Measurements from ENCODE around the gene ARHGEF11. TPM values are rescaled to one million over a fixed set of nuclear protein-coding genes. Genes with fewer than 3 reads are reported as not detected.
A peak's percentile ranks its signal among the peaks of the same experiment; 100 is the strongest.

ARHGEF11 gene
- total and polyA plus RNA-seq, 9 of the 15 experiments (the other 6 are each of a cell fraction or from before 2014, with no cell fraction given): 0.14 to 15.5 (median 9.0) TPM

DNA sequence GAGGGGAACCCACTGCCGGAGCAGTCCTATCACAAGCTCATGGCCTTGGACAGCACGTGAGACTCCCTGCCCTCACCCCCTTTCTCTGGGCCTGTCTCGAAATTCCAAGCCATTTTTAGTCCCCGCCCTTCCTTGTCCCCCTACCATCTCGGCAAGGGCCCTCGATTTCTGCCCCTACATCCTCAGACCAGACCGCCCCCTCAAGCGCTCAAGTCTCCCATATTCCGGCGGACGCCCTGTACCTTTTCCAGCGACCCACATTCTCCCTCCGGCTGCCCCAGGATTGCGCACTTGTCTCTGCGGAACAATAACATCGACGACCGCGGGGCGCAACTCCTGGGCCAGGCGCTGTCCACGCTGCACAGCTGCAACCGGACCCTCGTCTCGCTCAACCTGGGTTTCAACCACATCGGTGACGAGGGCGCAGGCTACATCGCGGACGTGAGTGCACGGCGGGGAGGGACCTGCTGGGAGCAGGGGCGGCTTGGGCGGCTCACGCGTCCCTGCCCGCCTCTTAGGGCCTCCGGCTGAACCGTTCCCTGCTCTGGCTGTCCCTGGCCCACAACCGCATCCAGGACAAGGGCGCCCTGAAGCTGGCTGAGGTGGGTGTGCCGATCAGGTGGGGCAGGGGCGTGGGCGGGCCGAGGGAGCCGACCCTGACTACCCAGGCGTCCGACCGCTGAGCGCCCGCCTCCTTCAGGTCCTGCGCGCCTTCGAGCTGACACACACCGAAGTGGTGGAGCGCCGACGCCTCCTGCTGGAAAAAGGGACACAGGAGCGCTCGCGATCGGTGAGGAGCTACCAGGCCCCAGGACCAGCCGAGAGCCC is 118.1 kb downstream of the ARHGEF11 start (continued):
- TF ChIP-seq ZNF699 (CRISPR knock-in tag; IDR thresholded peaks at IDR 0.05; ENCODE audit: insufficient replicate concordance) (no peak), RB1 (IDR thresholded peaks at IDR 0.05; ENCODE audit: low read depth) (peak; percentile 80; the same call in 1 of the 2 replicates), RAD51 (IDR thresholded peaks at IDR 0.05; ENCODE audit: borderline replicate concordance, low read depth) (no peak), BRCA1 (IDR thresholded peaks at IDR 0.05) (no peak), BRCA1 (CRISPR knock-in tag; IDR thresholded peaks at IDR 0.05) (no peak), L3MBTL2 (IDR thresholded peaks at IDR 0.05) (peak; percentile 53), RBFOX2 (IDR thresholded peaks at IDR 0.05; ENCODE audit: low read depth, low read length) (peak; percentile 50), CHD1 (IDR thresholded peaks at IDR 0.05; ENCODE audit: low read length) (no peak), GATA2 (CRISPR knock-in tag; IDR thresholded peaks at IDR 0.05) (no peak), ZNF174 (CRISPR knock-in tag; IDR thresholded peaks at IDR 0.05) (no peak), GABPB1 (CRISPR knock-in tag; IDR thresholded peaks at IDR 0.05) (0 out of 2 replicates have a peak, but pooled peaks have one; percentile 61), POLR2G (IDR thresholded peaks at IDR 0.05; ENCODE audit: low read depth, low read length) (peak; percentile 59; the same call in 1 of the 2 replicates), ESRRB (CRISPR knock-in tag; IDR thresholded peaks at IDR 0.05; ENCODE audit: borderline replicate concordance) (no peak), ZNF263 (CRISPR knock-in tag; IDR thresholded peaks at IDR 0.05; ENCODE audit: borderline replicate concordance) (peak; percentile 75; the same call in 1 of the 2 replicates), MIER1 (IDR thresholded peaks at IDR 0.05; ENCODE audit: low read depth) (no peak), MTA2 (IDR thresholded peaks at IDR 0.05; ENCODE audit: low read depth) (no peak), KLF1 (tag; IDR thresholded peaks at IDR 0.05) (no peak), FUS (optimal IDR thresholded peaks at IDR 0.05; ENCODE audit: low read depth, low read length) (no peak)
- TF ChIP-seq, protein P1, sequence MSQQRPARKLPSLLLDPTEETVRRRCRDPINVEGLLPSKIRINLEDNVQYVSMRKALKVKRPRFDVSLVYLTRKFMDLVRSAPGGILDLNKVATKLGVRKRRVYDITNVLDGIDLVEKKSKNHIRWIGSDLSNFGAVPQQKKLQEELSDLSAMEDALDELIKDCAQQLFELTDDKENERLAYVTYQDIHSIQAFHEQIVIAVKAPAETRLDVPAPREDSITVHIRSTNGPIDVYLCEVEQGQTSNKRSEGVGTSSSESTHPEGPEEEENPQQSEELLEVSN (IDR thresholded peaks at IDR 0.05; ENCODE audit: borderline replicate concordance in 1 of 2, extremely low read depth in 1 of 2, insufficient read depth in 1 of 2, insufficient read length in 1 of 2, low read depth in 1 of 2, low read length in 1 of 2, poor library complexity in 1 of 2, severe bottlenecking in 1 of 2): peak; percentile 12 to 46
- TF ChIP-seq, protein P2, sequence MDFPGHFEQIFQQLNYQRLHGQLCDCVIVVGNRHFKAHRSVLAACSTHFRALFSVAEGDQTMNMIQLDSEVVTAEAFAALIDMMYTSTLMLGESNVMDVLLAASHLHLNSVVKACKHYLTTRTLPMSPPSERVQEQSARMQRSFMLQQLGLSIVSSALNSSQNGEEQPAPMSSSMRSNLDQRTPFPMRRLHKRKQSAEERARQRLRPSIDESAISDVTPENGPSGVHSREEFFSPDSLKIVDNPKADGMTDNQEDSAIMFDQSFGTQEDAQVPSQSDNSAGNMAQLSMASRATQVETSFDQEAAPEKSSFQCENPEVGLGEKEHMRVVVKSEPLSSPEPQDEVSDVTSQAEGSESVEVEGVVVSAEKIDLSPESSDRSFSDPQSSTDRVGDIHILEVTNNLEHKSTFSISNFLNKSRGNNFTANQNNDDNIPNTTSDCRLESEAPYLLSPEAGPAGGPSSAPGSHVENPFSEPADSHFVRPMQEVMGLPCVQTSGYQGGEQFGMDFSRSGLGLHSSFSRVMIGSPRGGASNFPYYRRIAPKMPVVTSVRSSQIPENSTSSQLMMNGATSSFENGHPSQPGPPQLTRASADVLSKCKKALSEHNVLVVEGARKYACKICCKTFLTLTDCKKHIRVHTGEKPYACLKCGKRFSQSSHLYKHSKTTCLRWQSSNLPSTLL (IDR thresholded peaks at IDR 0.05): no peak
- TF ChIP-seq, protein P3, sequence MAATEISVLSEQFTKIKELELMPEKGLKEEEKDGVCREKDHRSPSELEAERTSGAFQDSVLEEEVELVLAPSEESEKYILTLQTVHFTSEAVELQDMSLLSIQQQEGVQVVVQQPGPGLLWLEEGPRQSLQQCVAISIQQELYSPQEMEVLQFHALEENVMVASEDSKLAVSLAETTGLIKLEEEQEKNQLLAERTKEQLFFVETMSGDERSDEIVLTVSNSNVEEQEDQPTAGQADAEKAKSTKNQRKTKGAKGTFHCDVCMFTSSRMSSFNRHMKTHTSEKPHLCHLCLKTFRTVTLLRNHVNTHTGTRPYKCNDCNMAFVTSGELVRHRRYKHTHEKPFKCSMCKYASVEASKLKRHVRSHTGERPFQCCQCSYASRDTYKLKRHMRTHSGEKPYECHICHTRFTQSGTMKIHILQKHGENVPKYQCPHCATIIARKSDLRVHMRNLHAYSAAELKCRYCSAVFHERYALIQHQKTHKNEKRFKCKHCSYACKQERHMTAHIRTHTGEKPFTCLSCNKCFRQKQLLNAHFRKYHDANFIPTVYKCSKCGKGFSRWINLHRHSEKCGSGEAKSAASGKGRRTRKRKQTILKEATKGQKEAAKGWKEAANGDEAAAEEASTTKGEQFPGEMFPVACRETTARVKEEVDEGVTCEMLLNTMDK (IDR thresholded peaks at IDR 0.05; ENCODE audit: borderline replicate concordance, insufficient read depth, low read depth, low read length, poor library complexity, severe bottlenecking): peak; percentile 24

Data from K562 (cell line).